Measurements from ENCODE around the gene IMPA2.

The IMPA2 gene

GRCh38 chr18:11996907-11997306 lies 15.6 kb downstream of the IMPA2 start:
- DNase-seq (ENCODE audit: low spot score): no peak
- TF ChIP-seq CTCF (IDR thresholded peaks at IDR 0.05; ENCODE audit: borderline replicate concordance, control extremely low read depth, extremely low read depth, insufficient read depth, missing control alignments): no peak
- in situ Hi-C loops (cut with MboI; ENCODE audit: low sequenced_read_pairs, unreplicated experiment): no loop called here

- in situ Hi-C loops (cut with MboI; ENCODE audit: low sequenced_read_pairs, unreplicated experiment): no loop called here
- no peak for TF ChIP-seq CTCF (IDR thresholded peaks at IDR 0.05; ENCODE audit: borderline replicate concordance, control extremely low read depth, extremely low read depth, insufficient read depth, missing control alignments)
- DNase-seq (ENCODE audit: low spot score): no peak
Measured at GRCh38 chr18:11997466-11997865, 16.2 kb downstream of the IMPA2 start.

GRCh38 chr18:11998193-11998592 lies 16.9 kb downstream of the IMPA2 start:
- TF ChIP-seq CTCF (IDR thresholded peaks at IDR 0.05; ENCODE audit: borderline replicate concordance, control extremely low read depth, extremely low read depth, insufficient read depth, missing control alignments): no peak
- no peak for DNase-seq (ENCODE audit: low spot score)
- in situ Hi-C loops (cut with MboI; ENCODE audit: low sequenced_read_pairs, unreplicated experiment): no loop called here

GRCh38 chr18:11999429-11999828 lies 18.1 kb downstream of the IMPA2 start:
- in situ Hi-C loops (cut with MboI; ENCODE audit: low sequenced_read_pairs, unreplicated experiment): no loop called here
- TF ChIP-seq CTCF (IDR thresholded peaks at IDR 0.05; ENCODE audit: borderline replicate concordance, control extremely low read depth, extremely low read depth, insufficient read depth, missing control alignments): no peak
- no peak for DNase-seq (ENCODE audit: low spot score)

GRCh38 chr18:12000072-12000659 lies 18.9 kb downstream of the IMPA2 start:
- no peak for DNase-seq (ENCODE audit: low spot score)
- no peak for TF ChIP-seq CTCF (IDR thresholded peaks at IDR 0.05; ENCODE audit: borderline replicate concordance, control extremely low read depth, extremely low read depth, insufficient read depth, missing control alignments)
- in situ Hi-C loops (cut with MboI; ENCODE audit: low sequenced_read_pairs, unreplicated experiment): no loop called here

GRCh38 chr18:12001421-12001820 lies 20.1 kb downstream of the IMPA2 start:
- DNase-seq (ENCODE audit: low spot score): no peak
- in situ Hi-C loops (cut with MboI; ENCODE audit: low sequenced_read_pairs, unreplicated experiment): no loop called here
- TF ChIP-seq CTCF (IDR thresholded peaks at IDR 0.05; ENCODE audit: borderline replicate concordance, control extremely low read depth, extremely low read depth, insufficient read depth, missing control alignments): no peak

Measured in GM13976 (cell line).